Measurements from ENCODE around the gene LAMA2. TPM values are rescaled to one million over a fixed set of nuclear protein-coding genes. Genes with fewer than 3 reads are reported as not detected.

The LAMA2 gene
- total and polyA plus RNA-seq, 4 donors: 6.0 to 86.5 (median 46.4) TPM

DNA sequence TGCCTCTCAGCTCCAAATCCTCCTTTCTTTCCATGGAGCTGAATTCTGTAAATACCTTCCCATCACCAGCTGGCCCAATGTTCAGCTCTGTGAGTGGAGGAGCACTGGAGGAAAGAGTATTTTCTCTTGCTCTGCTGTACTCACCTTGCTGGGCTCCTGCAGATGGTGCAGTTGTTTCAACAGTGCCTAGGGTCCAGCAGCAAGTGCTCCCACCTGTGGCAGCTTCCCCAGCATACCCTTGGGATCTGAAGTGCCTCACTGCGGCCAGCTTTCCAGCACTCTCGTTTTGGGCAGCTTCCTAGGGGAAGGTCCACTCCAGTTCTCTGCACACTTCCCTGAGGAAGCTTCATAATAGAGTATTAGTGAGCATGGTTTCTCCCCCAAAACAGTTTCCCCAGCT is 656.1 kb downstream of the LAMA2 start:
- ATAC-seq (ENCODE audit: low FRiP score): no peak
- Histone ChIP-seq H3K9me3 (ENCODE audit: control insufficient read depth, low read length) (no peaks in the 10 kb centered on the region), H3K4me3 (ENCODE audit: low read length in 2 of 2) (no peak overlapping the region), H3K36me3 (ENCODE audit: control insufficient read depth in 1 of 2, insufficient read depth in 2 of 2, low read length in 1 of 2) (no peaks in the 10 kb centered on the region), H3K27ac (ENCODE audit: low read depth in 1 of 2, low read length in 2 of 2) (no peak overlapping the region), H3K4me1 (ENCODE audit: control insufficient read depth in 1 of 2, insufficient read depth in 2 of 2, low read length in 2 of 2) (no peaks in the 10 kb centered on the region), H3K27me3 (ENCODE audit: control insufficient read depth in 1 of 2, insufficient read depth in 2 of 2, low read length in 1 of 2) (no peaks in the 10 kb centered on the region)
- intact Hi-C loops (cut with DNase I): no loop called here
- 66 to 67% methylated on average over 2 of the region's 2 CpGs for WGBS, 2 donors
- DNase-seq: no peak

- intact Hi-C loops (cut with DNase I): no loop called here
- H3K4me3 ChIP-seq (ENCODE audit: low read length in 2 of 2): no peak overlapping the region
- 48 to 53% methylated on average over 2 of the region's 2 CpGs for WGBS, 2 donors
- H3K9me3 ChIP-seq (ENCODE audit: control insufficient read depth, low read length): no peaks in the 10 kb centered on the region
- DNase-seq (no peak), ATAC-seq (ENCODE audit: low FRiP score) (no peak)
- no peaks in the 10 kb centered on the region for H3K27me3 ChIP-seq (ENCODE audit: control insufficient read depth in 1 of 2, insufficient read depth in 2 of 2, low read length in 1 of 2)
- no peaks in the 10 kb centered on the region for H3K36me3 ChIP-seq (ENCODE audit: control insufficient read depth in 1 of 2, insufficient read depth in 2 of 2, low read length in 1 of 2)
- H3K27ac ChIP-seq (ENCODE audit: low read depth in 1 of 2, low read length in 2 of 2): no peak overlapping the region
- H3K4me1 ChIP-seq (ENCODE audit: control insufficient read depth in 1 of 2, insufficient read depth in 2 of 2, low read length in 2 of 2): no peaks in the 10 kb centered on the region
These were observed 659.8 kb downstream of the LAMA2 start for GRCh38 chr6:129542705-129543104.

GRCh38 chr6:129543981-129544380 is 661.0 kb downstream of the LAMA2 start:
- no peaks in the 10 kb centered on the region for H3K36me3 ChIP-seq (ENCODE audit: control insufficient read depth in 1 of 2, insufficient read depth in 2 of 2, low read length in 1 of 2)
- WGBS, 2 donors: 91% methylated on average over 2 of the region's 2 CpGs
- ATAC-seq (ENCODE audit: low FRiP score) (no peak), DNase-seq (no peak)
- no peak overlapping the region for H3K4me3 ChIP-seq (ENCODE audit: low read length in 2 of 2)
- H3K4me1 ChIP-seq (ENCODE audit: control insufficient read depth in 1 of 2, insufficient read depth in 2 of 2, low read length in 2 of 2): no peaks in the 10 kb centered on the region
- H3K9me3 ChIP-seq (ENCODE audit: control insufficient read depth, low read length): no peaks in the 10 kb centered on the region
- intact Hi-C loops (cut with DNase I): no loop called here
- no peak overlapping the region for H3K27ac ChIP-seq (ENCODE audit: low read depth in 1 of 2, low read length in 2 of 2)
- no peaks in the 10 kb centered on the region for H3K27me3 ChIP-seq (ENCODE audit: control insufficient read depth in 1 of 2, insufficient read depth in 2 of 2, low read length in 1 of 2)

DNA sequence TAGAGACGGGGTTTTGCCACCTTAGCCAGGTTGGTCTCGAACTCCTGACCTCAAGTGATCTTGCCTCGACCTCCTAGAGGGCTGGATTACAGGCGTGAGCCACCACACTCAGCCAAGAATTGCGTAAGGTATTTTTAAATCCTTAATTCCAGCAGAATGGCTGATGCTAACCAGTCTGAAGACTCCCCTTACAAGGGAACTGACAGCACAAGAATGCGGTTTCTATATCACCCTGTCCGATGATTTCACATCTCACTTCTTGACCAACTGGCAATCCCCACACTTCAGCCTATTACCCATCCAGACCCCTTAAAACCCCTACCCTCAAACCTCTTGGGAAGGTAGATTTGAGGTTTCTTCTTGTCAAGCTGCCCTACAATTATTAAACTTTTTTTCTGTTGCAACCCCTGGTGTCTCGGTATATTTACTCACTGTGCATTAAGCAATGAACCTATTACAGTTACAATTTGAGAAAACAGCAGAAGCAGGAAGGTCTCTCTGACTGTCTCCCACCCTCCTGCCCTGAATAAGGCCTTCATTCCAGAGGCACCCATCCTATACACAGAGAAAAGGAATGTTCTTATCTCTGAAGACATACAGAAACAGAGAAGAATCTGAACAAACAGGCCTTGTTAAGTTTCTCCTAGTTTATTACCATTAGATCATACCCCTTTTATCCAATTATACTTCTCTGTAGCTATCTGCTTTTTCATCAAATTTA is 662.1 kb downstream of the LAMA2 start:
- no peaks in the 10 kb centered on the region for H3K4me1 ChIP-seq (ENCODE audit: control insufficient read depth in 1 of 2, insufficient read depth in 2 of 2, low read length in 2 of 2)
- H3K36me3 ChIP-seq (ENCODE audit: control insufficient read depth in 1 of 2, insufficient read depth in 2 of 2, low read length in 1 of 2): no peaks in the 10 kb centered on the region
- H3K27me3 ChIP-seq (ENCODE audit: control insufficient read depth in 1 of 2, insufficient read depth in 2 of 2, low read length in 1 of 2): no peaks in the 10 kb centered on the region
- H3K27ac ChIP-seq (ENCODE audit: low read depth in 1 of 2, low read length in 2 of 2): no peak overlapping the region
- DNase-seq (no peak), ATAC-seq (ENCODE audit: low FRiP score) (no peak)
- intact Hi-C loops (cut with DNase I): no loop called here
- H3K4me3 ChIP-seq (ENCODE audit: low read length in 2 of 2): no peak overlapping the region
- WGBS, 2 donors: 92 to 94% methylated on average over 8 of the region's 8 CpGs
- H3K9me3 ChIP-seq (ENCODE audit: control insufficient read depth, low read length): no peaks in the 10 kb centered on the region

DNA sequence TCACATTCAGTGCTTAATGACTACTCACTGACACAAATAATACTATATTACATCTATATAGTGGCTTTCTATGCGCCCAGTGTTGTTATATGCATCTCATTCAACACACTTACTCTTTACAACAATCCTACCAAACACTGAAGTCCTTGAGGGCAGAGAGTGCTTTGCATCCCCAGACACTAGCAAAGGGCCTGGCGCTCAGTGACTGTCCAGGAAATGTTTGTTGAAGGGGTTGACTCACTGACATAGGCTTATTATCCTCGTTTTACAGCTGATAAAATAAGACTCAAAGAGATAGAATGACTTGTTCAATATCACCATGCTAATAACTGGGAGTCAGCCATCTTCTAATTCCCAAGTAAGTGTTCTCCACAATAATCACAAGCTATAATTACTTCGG is 663.8 kb downstream of the LAMA2 start:
- 81 to 83% methylated on average over 4 of the region's 4 CpGs for WGBS, 2 donors
- H3K4me3 ChIP-seq (ENCODE audit: low read length in 2 of 2): no peak overlapping the region
- intact Hi-C loops (cut with DNase I): no loop called here
- no peaks in the 10 kb centered on the region for H3K9me3 ChIP-seq (ENCODE audit: control insufficient read depth, low read length)
- no peaks in the 10 kb centered on the region for H3K36me3 ChIP-seq (ENCODE audit: control insufficient read depth in 1 of 2, insufficient read depth in 2 of 2, low read length in 1 of 2)
- ATAC-seq (ENCODE audit: low FRiP score) (no peak), DNase-seq (no peak)
- no peak overlapping the region for H3K27ac ChIP-seq (ENCODE audit: low read depth in 1 of 2, low read length in 2 of 2)
- no peaks in the 10 kb centered on the region for H3K4me1 ChIP-seq (ENCODE audit: control insufficient read depth in 1 of 2, insufficient read depth in 2 of 2, low read length in 2 of 2)
- no peaks in the 10 kb centered on the region for H3K27me3 ChIP-seq (ENCODE audit: control insufficient read depth in 1 of 2, insufficient read depth in 2 of 2, low read length in 1 of 2)

- Histone ChIP-seq H3K27ac (ENCODE audit: low read depth in 1 of 2, low read length in 2 of 2) (no peak overlapping the region), H3K27me3 (ENCODE audit: control insufficient read depth in 1 of 2, insufficient read depth in 2 of 2, low read length in 1 of 2) (no peaks in the 10 kb centered on the region), H3K4me3 (ENCODE audit: low read length in 2 of 2) (no peak overlapping the region), H3K36me3 (ENCODE audit: control insufficient read depth in 1 of 2, insufficient read depth in 2 of 2, low read length in 1 of 2) (no peaks in the 10 kb centered on the region), H3K9me3 (ENCODE audit: control insufficient read depth, low read length) (no peaks in the 10 kb centered on the region), H3K4me1 (ENCODE audit: control insufficient read depth in 1 of 2, insufficient read depth in 2 of 2, low read length in 2 of 2) (no peaks in the 10 kb centered on the region)
- intact Hi-C loops (cut with DNase I): no loop called here
- 99 to 100% methylated on average over 1 of the region's 1 CpG for WGBS, 2 donors
- ATAC-seq (ENCODE audit: low FRiP score): no peak
- DNase-seq: no peak
These were observed 668.5 kb downstream of the LAMA2 start for GRCh38 chr6:129551486-129551885.

DNA sequence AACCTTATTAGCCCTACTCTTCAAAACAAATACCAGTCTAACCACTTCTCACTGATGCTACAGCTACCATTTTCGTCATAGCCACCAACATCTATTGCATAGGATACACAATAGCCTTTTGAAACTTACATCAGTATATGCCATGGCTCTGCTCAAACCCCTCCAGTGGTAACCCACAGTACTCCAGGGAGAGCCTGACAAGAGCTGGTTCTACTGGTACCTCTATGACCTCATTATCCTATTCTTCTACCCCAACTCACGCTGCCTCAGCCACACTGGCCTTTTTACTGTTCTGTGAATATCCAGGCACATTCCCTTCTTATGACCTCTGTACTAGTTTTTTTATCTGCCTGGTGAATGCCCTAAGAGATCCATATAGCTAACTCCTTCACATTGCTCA is 669.5 kb downstream of the LAMA2 start:
- WGBS, 2 donors: 80 to 84% methylated on average over 2 of the region's 2 CpGs

GRCh38 chr6:129555206-129555832 is 672.4 kb downstream of the LAMA2 start:
- DNase-seq (no peak), ATAC-seq (ENCODE audit: low FRiP score) (no peak)
- 76 to 77% methylated on average over 5 of the region's 5 CpGs for WGBS, 2 donors
- intact Hi-C loops (cut with DNase I): no loop called here
- Histone ChIP-seq H3K4me1 (ENCODE audit: control insufficient read depth in 1 of 2, insufficient read depth in 2 of 2, low read length in 2 of 2) (no peaks in the 10 kb centered on the region), H3K4me3 (ENCODE audit: low read length in 2 of 2) (no peak overlapping the region), H3K27ac (ENCODE audit: low read depth in 1 of 2, low read length in 2 of 2) (no peak overlapping the region), H3K9me3 (ENCODE audit: control insufficient read depth, low read length) (no peaks in the 10 kb centered on the region), H3K27me3 (ENCODE audit: control insufficient read depth in 1 of 2, insufficient read depth in 2 of 2, low read length in 1 of 2) (no peaks in the 10 kb centered on the region), H3K36me3 (ENCODE audit: control insufficient read depth in 1 of 2, insufficient read depth in 2 of 2, low read length in 1 of 2) (no peaks in the 10 kb centered on the region)

More for the DNA sequence above, 669.5 kb downstream of the LAMA2 start:
- ATAC-seq (ENCODE audit: low FRiP score): no peak
- H3K4me3 ChIP-seq (ENCODE audit: low read length in 2 of 2): no peak overlapping the region
- no peaks in the 10 kb centered on the region for H3K4me1 ChIP-seq (ENCODE audit: control insufficient read depth in 1 of 2, insufficient read depth in 2 of 2, low read length in 2 of 2)
- H3K27me3 ChIP-seq (ENCODE audit: control insufficient read depth in 1 of 2, insufficient read depth in 2 of 2, low read length in 1 of 2): no peaks in the 10 kb centered on the region
- H3K9me3 ChIP-seq (ENCODE audit: control insufficient read depth, low read length): no peaks in the 10 kb centered on the region
- no peak overlapping the region for H3K27ac ChIP-seq (ENCODE audit: low read depth in 1 of 2, low read length in 2 of 2)
- no peak for DNase-seq
- intact Hi-C loops (cut with DNase I): no loop called here
- no peaks in the 10 kb centered on the region for H3K36me3 ChIP-seq (ENCODE audit: control insufficient read depth in 1 of 2, insufficient read depth in 2 of 2, low read length in 1 of 2)

DNA sequence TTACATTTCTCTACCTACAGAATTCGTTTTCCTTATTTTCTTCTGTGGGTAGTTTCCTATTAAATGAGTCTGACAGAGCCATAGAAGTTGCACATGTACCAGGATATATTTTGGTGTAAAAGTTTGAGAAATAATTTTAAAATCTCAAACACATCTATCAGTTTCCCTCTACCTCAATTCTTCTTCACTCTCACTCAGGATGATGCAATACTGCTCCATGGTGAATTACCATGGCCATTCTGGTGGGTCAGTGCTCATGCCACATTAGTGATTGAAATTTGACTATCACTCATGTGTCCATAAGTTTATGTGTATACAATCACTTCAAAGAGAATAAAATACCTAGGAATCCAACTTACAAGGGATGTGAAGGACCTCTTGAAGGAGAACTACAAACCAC is 675.3 kb downstream of the LAMA2 start:
- Histone ChIP-seq H3K27ac (ENCODE audit: low read depth in 1 of 2, low read length in 2 of 2) (no peak overlapping the region), H3K4me3 (ENCODE audit: low read length in 2 of 2) (no peak overlapping the region), H3K4me1 (ENCODE audit: control insufficient read depth in 1 of 2, insufficient read depth in 2 of 2, low read length in 2 of 2) (no peaks in the 10 kb centered on the region), H3K9me3 (ENCODE audit: control insufficient read depth, low read length) (no peaks in the 10 kb centered on the region), H3K27me3 (ENCODE audit: control insufficient read depth in 1 of 2, insufficient read depth in 2 of 2, low read length in 1 of 2) (no peaks in the 10 kb centered on the region), H3K36me3 (ENCODE audit: control insufficient read depth in 1 of 2, insufficient read depth in 2 of 2, low read length in 1 of 2) (no peaks in the 10 kb centered on the region)
- DNase-seq (no peak), ATAC-seq (ENCODE audit: low FRiP score) (no peak)
- intact Hi-C loops (cut with DNase I): no loop called here
- WGBS, 2 donors: 81 to 85% methylated on average over 1 of the region's 1 CpG
